GM18861 (cell line): ENCODE measurements around the gene APMAP.

ENCODE experiments used
- ATAC-seq: cut with Tn5 transposase; IDR thresholded peaks from one replicate; pipeline ENCODE4 v1.9.1; 2021; ENCODE audit not compliant: unreplicated experiment

The APMAP gene

GRCh38 chr20:25025091-25025861 is 32.7 kb upstream of the APMAP start:
- no peak for ATAC-seq

- ATAC-seq, result no peak
Measured at GRCh38 chr20:25024171-25024570, 31.6 kb upstream of the APMAP start.

DNA sequence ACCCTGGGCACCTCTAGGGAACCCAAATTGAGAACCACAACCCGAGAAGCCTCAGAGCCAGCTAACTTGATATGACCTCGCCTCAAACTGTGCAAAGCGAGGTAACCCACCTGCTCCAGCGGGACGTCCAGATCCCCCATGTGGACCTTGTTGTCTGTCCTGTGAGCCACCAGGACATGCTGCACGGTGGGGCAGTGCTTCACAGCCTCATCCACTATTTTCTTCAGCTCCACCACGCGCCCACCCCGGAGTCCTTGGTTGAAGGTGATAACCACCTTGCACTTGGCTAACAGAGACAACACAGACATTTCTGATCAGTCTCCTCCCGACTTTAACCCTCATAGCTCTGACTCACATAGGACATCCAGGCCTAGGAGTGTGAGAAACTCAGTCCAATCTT is 30.8 kb upstream of the APMAP start:
- ATAC-seq, result no peak

GRCh38 chr20:25022680-25023079 is 30.1 kb upstream of the APMAP start:
- ATAC-seq, result no peak

DNA sequence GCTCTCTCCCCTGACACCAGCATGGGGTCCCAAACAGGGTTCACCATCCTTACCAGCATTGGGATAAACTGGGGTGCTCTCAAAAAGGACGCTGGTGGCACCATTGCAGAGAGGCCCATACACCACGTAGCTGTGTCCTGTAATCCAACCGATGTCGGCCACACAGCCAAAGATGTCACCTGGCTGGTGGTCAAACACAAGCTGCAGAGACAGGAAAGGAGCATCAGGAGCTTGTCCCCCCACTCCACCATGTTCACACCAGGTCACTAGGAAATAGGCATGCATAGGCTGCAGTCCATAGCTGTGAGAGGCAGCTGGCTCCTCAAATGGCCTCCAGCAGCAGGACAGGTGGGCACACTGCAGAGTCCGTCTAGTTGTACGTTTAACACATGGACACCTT is 28.8 kb upstream of the APMAP start:
- ATAC-seq, result no peak

DNA sequence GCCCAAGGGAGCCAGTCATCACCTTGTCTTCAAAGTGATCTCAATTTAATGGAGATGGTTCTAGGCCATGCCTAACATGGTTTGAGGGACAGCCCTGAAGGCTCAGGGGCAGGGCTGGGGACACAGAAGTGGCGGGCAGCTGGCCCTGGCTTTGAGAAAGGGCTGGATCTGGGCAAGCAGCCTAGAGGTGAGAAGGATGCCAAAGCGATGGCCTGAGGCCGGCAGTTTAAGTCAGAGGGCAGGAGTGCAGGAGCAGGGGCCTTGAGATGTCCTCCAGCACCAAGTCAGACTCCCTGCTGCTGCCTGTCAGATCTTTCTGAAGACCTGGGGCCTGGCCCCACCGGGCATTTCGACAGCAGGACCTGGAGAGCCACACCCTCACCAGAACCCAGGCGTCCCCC is 28.4 kb upstream of the APMAP start:
- ATAC-seq, result no peak

- ATAC-seq, result no peak
Measured at GRCh38 chr20:25020345-25020744, 27.8 kb upstream of the APMAP start.

GRCh38 chr20:25019381-25020155 is 27.0 kb upstream of the APMAP start:
- ATAC-seq, result no peak

DNA sequence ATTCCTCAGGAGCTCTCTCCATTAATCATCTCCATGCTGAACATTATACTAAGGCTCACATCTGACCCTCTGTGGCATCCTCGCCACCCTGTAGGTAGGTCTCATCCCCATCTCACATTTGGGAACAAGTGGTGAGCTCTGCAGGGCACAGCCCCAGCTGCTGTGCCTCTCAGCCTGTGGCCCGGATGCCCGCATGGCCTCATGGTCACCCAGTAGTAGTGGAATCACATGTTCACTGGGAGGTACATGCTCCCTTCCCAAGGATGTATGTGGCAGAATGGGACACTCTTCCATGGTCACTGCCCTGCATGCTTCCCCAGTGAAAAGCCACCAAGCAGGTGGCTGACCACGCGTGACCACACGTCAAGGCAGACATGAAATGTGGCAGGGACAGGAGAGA is 26.3 kb upstream of the APMAP start:
- no peak for ATAC-seq

GRCh38 chr20:25018425-25018824 is 25.9 kb upstream of the APMAP start:
- ATAC-seq, result no peak

DNA sequence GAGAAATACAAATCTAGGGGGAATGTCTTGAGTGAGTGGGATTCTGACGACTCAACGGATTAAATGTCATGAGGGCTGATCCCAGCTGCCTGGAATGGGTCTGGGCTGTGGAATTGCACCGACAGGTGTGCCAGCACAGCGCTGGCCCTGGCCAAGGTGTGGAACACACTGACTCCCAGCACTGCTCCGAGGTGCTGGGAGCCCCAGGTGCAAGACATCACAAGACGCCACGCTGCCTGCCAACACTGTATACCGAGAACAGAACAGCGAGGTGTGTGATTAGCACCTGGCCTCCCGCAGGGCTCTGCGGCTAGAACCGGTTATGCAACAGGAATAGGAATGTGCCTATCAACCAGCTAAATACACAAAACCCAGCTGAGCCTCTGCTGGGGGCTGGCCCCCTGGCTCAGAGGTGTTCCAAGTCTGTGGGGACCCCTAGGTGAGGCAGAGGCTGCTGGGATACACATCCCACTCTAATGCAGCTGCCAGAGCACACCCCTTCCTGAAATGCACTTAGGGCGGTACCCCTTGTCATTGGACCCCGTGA is 24.8 kb upstream of the APMAP start:
- ATAC-seq, result no peak

DNA sequence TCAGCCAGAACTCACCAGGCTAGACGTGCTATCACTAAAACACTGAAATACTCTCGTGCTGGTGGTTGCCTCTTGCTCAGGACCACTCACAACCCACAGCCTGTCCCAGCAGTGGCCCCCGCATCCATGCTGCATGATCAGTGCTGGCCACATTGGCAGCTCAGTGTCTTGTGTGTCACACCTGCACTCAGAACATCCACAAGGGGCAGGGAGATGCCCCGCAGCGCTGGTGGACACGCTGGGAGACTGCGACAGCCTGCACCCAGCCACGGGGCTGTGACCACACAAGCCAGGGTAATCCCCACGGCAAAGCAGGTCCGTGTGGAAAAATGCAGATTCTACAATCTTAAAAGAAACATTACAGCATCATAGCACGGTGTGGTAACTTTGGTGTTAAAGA is 23.9 kb upstream of the APMAP start:
- no peak for ATAC-seq

DNA sequence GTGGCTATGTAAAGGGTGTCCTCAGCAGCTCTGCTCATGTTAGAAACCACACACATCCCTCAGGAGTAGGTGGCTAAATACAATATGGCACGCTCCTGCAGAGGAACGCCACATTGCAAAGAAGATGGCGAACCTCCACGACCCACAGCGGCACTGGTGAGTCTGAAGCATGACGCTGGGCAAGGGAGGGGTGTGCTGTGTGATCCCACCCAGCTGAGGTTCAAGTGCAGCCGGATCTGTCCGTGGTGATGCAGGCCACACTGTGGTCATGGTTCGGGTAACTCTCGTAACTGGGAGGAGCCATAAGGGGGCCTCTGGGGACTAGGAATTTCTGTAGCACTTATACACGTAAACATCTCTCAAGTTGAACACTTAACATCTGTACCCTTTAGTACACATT is 23.4 kb upstream of the APMAP start:
- ATAC-seq, result no peak

- no peak for ATAC-seq
Measured at GRCh38 chr20:25014816-25015215, 22.3 kb upstream of the APMAP start.

- no peak for ATAC-seq
Measured at GRCh38 chr20:25013478-25014380, 21.2 kb upstream of the APMAP start.

GRCh38 chr20:25012616-25013189 is 20.2 kb upstream of the APMAP start:
- ATAC-seq, result no peak

DNA sequence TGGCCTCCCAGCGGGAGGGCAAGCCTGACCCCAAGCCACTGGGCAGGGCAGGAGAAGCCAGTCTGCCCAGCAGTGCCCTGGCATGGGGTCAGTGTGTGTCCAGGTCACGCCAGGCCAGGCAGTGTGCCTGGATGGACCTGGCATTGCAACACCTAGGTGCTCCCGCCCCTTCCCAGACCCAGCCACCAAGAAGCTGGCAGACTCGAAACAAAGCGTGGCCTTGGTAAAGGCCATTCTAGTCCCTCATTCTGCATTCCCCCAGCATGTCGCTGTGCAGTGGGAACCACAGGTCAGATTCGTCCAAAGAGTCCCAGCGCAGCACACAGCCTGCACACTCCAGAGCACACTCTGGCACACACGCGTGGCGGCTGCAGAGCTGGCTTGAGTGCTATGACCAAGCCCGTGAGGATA is 19.3 kb upstream of the APMAP start:
- ATAC-seq, result no peak

GRCh38 chr20:25011261-25011660 is 18.7 kb upstream of the APMAP start:
- no peak for ATAC-seq

DNA sequence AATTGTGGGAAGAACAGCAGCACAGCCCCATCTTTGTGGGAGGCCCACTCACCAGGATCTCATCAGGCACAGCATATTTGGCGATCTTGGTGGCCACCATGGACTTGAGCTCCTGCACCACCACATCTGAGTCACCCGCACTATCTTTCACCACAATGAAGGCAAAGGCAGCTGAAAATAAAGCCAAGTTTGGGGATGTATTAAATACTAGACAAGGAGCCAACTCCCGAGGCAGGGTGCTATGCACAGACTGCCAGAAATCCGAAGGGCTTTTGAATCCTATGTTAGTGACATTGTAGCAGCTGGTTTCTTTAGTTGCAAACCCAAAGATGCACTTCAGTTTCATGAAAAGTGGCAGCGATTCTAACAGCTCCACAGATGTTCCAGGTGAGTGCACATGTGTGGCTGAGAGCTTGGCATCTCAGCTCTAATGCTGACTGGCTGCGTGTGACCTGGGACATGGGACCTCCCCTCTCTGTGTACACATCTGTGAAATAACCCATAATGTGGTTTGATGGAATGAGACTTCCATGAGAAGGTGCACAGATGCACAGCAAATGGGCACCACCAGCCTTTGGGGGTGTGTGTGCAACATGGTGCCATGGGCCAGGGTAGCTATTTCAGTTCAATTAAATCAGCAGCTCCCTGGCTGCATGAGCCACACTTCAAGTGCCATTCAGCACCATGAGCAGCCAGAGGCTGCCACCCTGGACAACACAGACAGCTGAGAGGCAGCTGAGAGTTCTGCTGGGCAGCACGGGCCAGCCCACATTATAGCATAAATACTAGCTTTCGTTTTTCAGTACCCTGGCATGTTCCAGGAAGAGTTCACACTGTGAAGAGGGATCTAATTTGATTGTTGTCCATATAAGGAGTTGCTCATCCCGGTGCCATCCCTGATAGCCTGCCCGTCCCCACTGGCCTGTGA is 16.9 kb upstream of the APMAP start:
- no peak for ATAC-seq
